ENCODE measurements around the gene UGT1A7. TPM values are rescaled to one million over a fixed set of nuclear protein-coding genes. Genes with fewer than 3 reads are reported as not detected.
A peak's percentile ranks its signal among the peaks of the same experiment; 100 is the strongest.

UGT1A7 gene
- total and polyA plus RNA-seq, 3 donors from 2014 or later, result 0.19 TPM; not detected in 2

DNA sequence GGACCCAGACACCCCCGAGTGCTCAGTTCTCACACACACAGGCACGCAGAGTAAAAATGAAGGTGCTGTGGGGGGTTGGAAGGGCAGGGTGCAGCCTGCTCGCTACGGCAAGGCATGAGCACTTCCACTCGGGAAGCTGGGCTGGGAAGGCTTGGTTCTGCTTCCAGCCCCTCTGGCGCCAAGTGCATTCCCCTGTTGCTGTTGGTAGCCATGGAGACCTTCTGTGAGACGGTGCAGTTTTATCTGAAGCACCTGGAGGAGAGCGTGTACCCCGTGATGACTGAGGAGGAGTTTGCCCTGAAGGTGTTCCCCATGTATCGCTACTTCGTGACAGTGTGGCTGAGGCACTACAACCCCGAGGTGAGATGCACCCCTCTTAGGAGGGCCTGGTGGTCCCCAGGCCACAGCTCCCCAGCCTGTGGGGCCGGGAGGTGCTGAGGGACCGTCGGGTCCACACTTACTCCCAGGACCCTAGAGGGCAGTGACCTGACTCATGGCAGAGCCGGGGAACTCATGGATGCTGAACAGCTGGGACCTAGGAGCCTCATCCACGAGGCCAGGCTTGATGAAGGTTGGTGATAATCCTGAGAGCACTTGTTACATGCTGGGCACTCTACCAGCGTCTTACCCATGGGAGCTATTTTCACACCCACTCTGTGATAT lies 111.9 kb downstream of the UGT1A7 start:
- Histone ChIP-seq H3K36me3 (ENCODE audit: low read depth, missing control alignments) (no peaks in the 10 kb centered on the region), H3K9me3 (no peaks in the 10 kb centered on the region), H3K4me3 (no peak overlapping the region), H3K27ac (no peak overlapping the region), H3K27me3 (no peaks in the 10 kb centered on the region), H3K4me1 (no peaks in the 10 kb centered on the region)
- WGBS, 2 donors, result 67 to 78% methylated on average over 12 to 18 of the region's 18 CpGs
- no peak for DNase-seq
- TF ChIP-seq, protein P1, sequence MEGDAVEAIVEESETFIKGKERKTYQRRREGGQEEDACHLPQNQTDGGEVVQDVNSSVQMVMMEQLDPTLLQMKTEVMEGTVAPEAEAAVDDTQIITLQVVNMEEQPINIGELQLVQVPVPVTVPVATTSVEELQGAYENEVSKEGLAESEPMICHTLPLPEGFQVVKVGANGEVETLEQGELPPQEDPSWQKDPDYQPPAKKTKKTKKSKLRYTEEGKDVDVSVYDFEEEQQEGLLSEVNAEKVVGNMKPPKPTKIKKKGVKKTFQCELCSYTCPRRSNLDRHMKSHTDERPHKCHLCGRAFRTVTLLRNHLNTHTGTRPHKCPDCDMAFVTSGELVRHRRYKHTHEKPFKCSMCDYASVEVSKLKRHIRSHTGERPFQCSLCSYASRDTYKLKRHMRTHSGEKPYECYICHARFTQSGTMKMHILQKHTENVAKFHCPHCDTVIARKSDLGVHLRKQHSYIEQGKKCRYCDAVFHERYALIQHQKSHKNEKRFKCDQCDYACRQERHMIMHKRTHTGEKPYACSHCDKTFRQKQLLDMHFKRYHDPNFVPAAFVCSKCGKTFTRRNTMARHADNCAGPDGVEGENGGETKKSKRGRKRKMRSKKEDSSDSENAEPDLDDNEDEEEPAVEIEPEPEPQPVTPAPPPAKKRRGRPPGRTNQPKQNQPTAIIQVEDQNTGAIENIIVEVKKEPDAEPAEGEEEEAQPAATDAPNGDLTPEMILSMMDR (IDR thresholded peaks at IDR 0.05), result no peak
- no peak for TF ChIP-seq POLR2A (IDR thresholded peaks at IDR 0.05)
- intact Hi-C loops (cut with DNase I; ENCODE audit: low total_unique reads), result no loop called here

DNA sequence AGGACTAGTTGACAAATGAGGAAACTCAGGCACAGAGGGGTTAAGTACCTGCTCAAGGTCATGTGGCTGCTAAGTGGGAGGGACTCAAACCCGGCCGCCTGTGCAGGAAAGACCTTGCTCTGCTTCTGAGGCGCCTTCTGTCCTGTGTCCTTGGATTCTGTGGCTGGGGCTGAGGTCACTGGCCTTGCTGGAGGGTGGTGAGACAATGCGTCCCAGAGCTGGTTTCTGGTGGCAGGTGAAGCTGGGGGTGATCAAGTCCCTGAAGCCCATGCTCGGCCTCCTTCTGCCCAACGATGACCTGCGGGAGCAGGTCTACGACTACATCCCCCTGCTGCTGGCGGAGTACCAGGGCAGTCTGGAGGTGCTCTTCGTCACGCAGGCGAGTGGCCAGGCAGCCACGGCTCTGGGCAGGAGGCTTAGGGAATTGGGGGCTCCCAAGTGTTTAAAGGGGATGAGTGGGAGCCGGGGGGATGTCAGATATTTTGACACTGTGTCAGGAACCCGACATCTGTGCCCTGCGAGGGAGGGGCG lies 112.5 kb downstream of the UGT1A7 start:
- Histone ChIP-seq H3K4me1 (no peaks in the 10 kb centered on the region), H3K4me3 (no peak overlapping the region), H3K36me3 (ENCODE audit: low read depth, missing control alignments) (no peaks in the 10 kb centered on the region), H3K27me3 (no peaks in the 10 kb centered on the region), H3K27ac (no peak overlapping the region), H3K9me3 (no peaks in the 10 kb centered on the region)
- intact Hi-C loops (cut with DNase I; ENCODE audit: low total_unique reads), result no loop called here
- WGBS, 2 donors, result 70 to 71% methylated on average over 5 to 17 of the region's 17 CpGs
- no peak for TF ChIP-seq POLR2A (IDR thresholded peaks at IDR 0.05)
- TF ChIP-seq, protein P1 (IDR thresholded peaks at IDR 0.05), result no peak
- DNase-seq, result peak; percentile 13

DNA sequence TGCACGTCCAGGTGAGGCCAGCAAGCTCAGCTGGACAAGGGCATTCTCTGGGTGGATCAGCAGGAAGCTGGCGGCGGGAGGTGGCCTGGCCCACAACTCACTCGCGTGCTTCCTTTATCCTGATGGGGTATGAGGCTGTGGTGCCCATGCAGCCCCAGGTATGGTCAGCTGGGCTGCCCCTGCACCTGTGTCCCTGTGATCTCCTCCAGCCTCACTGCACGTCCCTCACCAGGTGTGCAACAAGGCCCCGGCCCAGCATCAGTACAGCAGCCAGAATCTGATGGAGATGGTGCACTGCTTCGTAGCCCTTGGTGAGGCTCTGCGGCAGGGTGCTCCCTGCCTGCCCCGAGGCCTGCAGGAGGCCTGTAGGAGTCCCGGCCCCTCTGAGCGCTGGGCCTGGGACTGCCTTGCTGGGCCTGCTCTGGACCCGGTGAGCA lies 114.1 kb downstream of the UGT1A7 start:
- intact Hi-C loops (cut with DNase I; ENCODE audit: low total_unique reads), result no loop called here
- Histone ChIP-seq H3K27me3 (no peaks in the 10 kb centered on the region), H3K4me3 (no peak overlapping the region), H3K4me1 (no peaks in the 10 kb centered on the region), H3K36me3 (ENCODE audit: low read depth, missing control alignments) (no peaks in the 10 kb centered on the region), H3K27ac (no peak overlapping the region), H3K9me3 (no peaks in the 10 kb centered on the region)
- 96 to 100% methylated on average over 5 to 13 of the region's 13 CpGs for WGBS, 2 donors
- TF ChIP-seq POLR2A (IDR thresholded peaks at IDR 0.05), result no peak
- TF ChIP-seq, protein P1 (IDR thresholded peaks at IDR 0.05), result no peak
- peak; percentile 6 for DNase-seq

DNA sequence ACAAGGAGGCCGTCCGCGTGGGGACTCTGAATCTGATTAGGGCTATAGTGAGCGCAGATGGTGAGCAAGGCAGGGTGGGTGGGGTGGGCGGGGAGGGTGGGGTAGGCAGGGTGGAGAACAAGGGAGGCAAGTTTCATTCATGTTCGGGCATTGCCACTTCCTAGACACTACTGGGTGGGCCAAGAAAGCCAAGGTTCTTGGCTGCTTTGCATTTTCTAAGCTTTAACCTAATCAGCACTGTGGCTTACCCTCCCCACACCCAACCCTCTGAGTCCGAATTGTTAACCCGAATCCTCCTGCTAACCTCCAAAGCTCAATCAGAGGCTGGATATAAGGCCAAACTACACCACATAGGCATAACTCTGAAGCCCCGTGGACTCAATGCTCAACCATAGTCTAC lies 114.6 kb downstream of the UGT1A7 start:
- no peak overlapping the region for H3K4me3 ChIP-seq
- 90 to 93% methylated on average over 7 to 9 of the region's 9 CpGs for WGBS, 2 donors
- no peak overlapping the region for H3K27ac ChIP-seq
- no peaks in the 10 kb centered on the region for H3K9me3 ChIP-seq
- no peaks in the 10 kb centered on the region for H3K36me3 ChIP-seq (ENCODE audit: low read depth, missing control alignments)
- no peaks in the 10 kb centered on the region for H3K27me3 ChIP-seq
- intact Hi-C loops (cut with DNase I; ENCODE audit: low total_unique reads), result no loop called here
- TF ChIP-seq POLR2A (IDR thresholded peaks at IDR 0.05), result no peak
- TF ChIP-seq, protein P1 (IDR thresholded peaks at IDR 0.05), result no peak
- no peak for DNase-seq
- no peaks in the 10 kb centered on the region for H3K4me1 ChIP-seq

Data from testis (tissue), 3 donors.